ENCODE measurements around the gene CTCFL.

Gene CTCFL

DNA sequence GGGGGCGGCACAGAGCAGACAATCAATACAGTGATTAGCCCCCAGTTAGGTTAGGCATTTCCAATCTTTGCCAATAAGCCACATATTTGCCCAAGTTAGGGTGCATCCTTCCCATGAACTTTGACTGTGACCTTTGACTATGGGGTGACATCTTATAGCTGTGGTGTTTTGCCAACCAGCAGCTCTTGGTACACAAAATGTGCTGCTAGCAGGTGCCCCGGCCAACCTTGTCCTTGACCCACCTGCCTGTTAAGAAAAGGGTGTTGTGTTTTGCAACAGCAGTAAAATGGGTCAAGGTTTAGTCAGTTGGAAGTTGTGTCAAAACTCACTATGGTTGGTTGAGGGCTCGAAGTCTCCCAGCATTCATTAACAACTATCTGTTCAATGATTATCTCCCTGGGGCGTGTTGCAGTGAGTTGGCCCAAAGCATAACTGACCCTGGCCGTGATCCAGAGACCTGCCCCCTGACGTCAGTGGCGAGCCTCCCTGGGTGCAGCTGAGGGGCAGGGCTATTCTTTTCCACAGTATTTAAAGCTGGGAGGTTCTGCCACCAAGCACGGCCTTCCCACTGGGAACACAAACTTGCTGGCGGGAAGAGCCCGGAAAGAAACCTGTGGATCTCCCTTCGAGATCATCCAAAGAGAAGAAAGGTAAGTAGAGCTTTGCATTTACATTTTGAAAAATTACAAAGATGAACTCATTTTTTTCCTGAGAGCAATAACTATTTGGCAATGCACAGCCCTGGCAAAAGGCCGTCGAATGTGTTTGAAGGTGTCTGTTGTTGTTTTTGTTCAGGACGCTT, 35.8 kb upstream of the CTCFL start, which contains the start of gene PCK1:
Gene PCK1 (plus strand): TSS at position 557 of the 802 bp plus-strand sequence. CDS start 302 bp downstream, outside the sequence.
- no peak for DNase-seq

DNA sequence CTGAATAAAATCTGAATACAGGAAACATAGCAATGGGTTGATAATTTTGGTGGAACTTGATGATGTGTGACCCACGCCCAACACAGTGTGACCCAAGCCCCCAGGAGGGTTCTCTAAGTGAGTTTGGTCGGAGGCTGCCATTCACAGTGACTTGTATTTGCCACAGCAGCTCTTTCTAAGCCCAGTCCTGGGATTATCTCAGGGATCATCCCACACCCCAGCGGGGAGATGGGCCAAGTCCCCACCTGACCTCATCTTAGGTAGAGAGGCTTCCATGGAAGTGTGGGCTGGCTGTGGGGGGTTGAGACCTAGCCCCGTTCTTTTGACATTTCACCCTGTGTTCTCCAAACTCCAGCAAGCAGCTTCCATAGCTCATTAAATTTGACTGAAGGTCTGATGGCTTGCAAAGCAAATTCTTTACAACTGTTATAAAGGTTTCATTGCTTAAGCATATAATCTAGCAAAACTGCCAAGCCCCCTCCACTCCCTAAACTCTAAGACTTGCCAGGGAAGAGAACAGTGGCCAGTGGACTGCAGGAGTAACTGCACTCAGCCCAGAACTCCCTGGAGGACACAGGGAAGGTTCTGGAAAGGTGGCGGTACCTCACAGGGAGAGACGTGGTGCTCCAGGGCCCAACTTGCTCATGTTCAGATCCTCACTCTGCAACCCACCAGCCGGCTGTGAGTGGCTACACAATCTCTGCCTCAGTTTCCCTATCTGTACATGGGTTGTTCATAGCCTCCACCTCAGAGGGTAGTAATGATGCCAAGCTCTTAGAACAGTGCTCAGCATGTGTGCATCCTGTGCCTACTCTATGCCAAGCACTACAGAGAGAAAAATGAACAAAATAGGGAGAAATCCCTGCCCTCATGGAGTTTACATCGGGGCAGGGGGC, 35.0 kb upstream of the CTCFL start:
- DNase-seq = no peak

DNA sequence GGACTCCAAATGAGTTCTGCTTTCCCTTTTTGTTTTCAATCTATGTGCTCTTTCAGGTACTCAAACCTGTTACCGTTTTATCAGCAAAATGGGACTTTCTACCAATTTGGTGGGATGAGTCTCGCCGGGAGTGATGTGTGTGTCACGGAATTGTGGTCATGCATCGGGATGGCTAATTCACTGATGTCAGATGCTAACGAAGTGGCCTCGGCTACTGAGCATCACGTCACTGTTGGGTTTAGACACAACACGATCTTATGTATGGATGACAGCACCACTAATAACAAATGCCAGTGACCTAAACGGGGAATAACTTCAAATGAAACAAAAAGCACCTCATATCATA, 34.3 kb upstream of the CTCFL start:
- DNase-seq = no peak

DNA sequence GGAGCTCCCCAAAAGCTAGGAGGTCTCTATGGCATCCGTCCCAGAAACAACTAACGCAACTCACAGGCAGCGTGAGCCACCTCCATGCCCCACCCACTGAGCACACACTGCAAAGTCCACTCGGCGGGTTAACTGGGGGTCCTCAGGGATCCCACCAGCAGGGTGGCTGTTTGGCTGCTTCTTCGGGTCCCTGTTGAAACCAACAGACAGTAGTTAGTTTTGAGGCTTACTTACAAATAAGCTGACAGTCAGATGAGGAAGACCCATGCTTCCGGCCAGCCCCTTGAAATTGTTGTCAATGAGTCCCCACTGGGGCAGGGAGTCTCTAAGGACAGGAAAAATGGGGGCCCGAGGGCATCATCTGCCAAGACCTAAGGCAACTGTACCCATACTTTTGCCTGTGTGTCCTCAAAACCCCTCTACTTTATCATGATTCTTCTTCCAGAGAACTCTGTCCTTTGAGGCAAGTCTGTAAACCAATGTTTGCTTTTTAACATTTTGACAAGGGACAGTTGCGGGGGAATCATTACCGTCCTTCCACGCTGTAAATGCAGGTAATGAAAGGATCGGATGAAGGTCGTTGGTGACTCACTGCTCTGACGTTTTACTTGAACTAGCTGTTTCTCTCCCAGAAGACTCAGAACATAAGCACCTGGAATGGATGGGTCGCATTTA, 33.8 kb upstream of the CTCFL start:
- no peak for DNase-seq

DNA sequence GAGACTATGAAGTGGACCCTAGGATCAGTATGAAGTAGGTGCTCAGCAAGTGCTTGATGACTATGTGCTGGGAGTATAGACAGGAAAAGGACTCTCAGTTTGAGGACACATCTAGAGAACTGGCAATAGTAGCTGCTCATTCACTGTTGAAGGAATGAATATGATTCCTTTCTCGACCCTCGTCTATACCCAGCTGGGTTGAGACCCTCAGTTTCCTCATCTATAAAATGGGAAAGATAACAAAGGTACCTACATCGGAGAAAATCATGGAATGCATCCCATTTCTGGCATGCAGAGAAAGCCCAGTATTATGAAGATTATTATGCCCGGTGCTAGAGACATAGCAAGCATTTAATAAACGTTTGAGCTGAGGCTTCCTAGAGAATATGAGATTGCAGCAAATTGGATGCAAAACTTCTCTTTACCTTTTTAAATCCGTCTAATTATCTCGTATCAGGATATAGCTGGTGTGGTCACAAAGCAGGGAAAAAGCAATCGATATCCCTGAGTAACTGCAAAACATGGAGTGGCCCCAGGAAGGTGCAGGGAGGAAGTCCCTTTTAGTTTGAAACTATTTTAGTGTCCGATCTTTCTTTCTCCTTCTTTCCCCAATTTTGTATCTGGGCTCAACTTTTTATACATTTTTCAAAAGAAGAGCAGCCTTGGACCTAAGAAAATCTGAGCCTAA, 33.1 kb upstream of the CTCFL start:
- no peak for DNase-seq

DNA sequence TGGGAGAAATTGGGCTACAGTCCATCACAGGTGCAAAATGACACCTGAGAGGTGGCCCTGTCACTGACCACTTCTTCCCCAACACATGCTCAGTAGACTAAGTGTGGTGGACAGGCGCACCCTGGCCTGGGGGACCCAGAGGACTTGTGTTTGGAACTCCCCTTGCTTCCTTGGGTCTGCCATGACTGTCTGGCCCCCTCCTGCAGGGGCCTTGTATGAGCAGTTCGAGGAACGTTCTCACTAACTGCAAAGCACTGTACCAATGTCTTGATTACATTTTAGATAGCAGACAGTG, 32.0 kb upstream of the CTCFL start:
- DNase-seq = no peak

DNA sequence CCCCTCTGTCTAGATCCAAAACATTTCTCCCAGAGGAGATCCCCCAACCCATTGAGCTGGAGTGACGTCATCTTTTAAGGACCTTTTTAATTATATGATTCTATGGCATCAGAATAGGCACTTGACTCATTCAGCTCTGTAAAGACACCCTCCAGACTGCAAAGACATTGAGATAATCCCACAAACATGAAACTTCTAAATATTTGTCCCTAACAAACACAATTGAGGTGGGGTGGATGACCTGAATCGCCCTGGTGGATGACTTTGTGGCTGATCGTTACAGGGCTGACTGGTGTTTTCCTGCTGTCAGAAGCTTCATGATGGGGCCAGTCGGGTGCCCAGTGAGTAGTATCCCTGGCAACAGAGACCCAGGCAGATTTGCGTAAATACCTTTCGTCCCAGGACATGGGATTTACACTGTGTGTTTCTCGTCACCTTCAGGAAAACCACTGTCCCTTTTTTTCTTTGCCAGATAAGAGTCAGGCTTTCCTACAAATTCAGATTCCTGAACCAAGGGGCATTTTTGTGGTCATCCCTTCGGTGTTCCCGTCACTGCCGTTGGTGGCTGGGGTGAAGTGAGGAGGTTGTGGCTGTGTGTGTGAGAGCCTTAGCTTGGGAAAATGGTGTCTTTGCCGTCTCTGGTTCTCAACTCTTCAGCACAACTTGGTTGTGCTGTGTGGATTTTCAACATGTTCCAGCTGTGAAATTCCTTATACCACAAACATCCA, 30.7 kb upstream of the CTCFL start:
- DNase-seq = no peak

DNA sequence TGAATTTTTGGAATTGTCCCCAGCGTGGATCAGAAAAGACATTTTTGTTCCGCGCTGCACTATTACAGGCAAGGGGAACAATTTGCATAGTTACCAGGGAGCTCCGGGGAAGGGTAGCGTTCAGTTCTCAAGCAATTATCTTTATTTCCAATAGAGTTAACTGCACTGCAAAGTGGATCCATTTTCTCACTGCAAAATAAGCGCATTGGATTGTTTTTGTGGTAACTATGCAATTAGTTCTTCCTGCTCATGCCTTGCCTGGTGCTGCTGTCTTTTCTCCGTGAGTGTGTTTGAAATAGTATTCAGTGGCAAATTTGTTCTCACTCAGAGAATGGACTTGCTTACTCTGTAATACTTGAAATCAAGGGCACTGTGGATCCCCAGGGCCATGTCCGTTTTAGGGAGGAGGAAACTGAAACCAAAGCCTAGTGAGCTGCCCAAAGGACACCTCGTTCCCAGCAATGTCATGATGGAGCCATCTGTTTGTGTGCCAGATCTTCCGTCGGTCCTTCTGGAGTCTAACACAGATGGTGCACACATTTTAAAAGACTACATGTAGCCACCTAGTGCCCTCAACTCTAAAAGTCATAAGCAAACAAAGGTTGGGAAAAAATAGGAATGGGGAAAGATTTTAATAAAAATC, 28.6 kb upstream of the CTCFL start:
- no peak for DNase-seq

DNA sequence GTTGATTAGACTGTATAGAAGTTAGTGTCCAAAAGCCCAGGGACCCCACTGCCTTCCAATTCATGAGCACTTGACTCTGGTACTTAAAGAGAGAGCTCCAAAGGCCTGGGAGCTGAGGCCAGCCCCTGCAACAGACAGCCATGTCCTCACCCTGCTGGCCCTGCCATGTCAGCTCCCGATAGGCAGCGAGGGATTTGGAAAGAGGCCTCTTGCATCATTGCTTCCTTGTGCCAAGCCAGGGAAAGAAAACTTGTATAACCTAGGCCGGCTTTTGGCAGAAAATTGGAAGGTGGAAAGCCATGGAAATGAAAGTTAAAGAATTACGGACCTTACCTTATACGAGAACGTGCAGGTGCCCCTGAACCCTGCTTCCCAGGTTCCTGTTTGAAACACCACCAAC, 27.5 kb upstream of the CTCFL start:
- no peak for DNase-seq

DNA sequence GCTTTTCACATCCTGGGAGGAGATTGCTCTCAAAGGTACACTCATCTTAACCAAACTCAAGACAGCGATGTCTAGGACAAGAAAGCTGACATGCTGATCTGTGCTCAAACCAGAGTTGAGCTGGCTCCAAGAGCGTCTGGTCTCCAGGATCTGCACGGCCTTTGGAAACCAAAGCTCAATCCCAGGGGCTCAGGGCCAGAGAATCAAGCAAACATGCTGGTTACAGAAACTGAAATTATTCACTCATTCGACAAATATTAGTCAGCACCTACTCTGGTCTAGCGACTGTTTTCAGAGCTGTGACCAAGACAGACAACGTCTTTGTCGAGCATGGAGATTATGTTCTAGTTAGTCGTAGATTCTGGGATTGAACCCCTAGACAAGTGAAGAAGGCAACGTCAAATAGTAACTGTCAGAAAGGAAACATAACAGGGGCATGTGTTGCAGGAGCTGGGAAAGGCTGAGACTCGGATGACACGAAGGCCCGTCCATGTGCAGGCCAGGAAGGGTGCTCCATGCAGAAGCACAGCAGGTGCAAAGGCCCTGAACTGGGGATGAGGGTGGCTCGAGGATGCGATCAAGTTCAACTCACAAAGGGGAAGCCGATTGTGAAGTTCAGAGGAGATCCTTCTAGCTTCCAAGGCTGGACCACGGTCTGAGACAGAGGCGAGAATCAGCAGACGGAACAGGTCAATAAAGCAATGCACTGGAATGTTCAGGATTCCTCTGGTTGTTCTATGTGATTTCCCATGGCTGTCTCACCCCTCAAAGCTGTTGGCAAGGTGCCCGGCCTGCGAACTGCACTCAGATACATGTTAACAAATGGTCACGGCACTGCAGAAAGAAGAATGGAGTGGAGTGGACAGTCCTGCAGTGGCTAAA, 23.5 kb upstream of the CTCFL start:
- no peak for DNase-seq

DNA sequence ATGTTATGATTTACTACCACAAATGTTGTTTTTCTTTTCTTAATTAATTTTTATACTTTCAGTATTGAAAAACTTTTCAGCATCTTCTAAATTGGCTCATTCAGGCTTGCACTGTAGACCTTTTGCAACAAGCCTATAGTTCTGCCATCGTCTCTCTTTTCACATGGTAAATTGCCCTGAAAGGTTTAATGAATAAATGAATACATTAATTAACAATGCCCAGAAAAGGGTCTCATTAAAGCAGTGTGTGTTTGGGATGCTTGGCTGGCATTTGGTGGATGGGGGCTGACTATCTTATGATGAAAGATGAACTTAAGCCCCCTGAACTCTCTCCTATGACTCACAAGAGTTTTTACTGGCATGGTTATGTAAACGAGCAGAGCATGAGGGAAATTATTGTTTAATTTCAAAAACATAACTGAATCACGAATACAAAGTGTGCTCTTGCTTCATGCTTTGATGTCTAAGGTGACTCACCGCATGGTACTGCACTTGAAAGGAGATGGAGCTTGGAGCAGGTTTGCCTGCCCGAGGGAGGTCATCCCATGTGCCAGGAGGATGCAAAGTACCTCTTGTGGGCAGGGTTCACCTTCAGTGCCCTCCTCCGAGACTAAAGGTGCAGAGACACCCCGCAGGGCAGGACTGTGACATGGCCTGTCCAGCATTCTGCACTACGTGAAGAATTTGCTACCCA, 22.2 kb upstream of the CTCFL start:
- no peak for DNase-seq

DNA sequence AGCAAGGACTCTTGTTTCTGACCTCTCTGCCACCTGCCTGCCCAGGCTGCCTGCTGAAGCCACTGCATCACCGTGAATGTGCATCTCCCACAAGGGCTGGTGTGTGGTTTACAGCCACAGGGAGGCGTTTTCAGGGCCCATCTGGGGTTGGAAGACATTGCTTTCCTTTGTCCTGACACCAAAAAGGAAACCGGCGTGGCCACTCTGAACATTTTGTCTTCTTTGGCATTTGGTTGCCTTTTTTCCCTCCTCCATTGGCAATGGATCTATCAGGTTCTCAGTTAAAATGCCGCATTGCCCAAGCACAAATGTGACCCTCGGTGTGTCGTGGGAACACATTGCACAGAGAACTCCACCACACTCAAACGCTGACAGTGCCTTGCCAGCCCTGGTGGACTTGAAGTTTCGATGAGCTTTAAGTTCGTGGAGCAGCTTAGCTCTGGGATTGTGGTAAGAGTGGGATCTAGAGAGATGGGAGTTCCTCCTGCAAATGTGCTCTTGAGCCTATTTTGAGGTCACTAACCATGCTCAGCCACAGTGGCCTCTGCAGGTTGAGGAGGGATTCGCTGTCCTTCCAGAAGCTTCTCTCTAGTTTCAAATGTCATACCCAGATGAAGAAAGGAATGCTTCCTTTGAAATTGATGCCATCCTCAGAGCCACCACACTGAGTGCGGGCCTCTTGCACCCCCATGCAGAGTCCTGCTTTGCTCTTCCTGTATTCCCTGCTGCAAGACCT, 21.2 kb upstream of the CTCFL start:
- DNase-seq = no peak

DNA sequence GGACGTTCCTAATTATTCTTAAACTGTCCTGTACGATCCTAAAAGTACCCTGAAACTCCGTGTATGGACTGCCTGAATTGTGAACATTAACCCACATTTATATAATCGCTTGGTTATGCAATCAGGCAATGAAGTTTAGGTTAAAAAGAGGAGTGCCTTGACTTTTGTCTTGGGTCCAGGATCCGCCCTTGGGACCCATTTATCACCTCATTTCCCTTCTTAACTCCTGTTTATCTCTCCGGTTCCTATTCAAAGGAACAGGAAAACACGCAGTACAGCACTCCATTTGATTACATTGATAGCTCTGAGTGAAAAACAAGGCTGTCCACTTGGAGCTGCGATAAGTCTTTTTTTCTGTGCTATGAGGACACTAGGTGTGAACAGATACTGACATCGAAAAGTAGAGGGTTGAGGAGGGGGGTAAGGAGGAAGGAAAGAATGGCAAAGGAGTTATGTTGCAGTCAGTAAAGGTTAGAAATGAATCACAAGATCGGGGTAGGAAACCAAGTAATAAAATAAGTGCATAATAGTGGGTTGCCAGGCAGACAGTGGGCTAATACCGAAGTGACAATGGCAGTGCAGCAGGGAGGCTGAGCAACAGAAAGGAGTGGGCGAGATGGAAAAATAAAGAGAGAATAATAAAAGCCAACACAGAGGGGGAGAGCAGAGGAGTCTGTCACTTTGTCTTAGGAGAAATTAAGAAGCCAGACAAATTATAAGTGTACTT, 20.1 kb upstream of the CTCFL start:
- DNase-seq = no peak

DNA sequence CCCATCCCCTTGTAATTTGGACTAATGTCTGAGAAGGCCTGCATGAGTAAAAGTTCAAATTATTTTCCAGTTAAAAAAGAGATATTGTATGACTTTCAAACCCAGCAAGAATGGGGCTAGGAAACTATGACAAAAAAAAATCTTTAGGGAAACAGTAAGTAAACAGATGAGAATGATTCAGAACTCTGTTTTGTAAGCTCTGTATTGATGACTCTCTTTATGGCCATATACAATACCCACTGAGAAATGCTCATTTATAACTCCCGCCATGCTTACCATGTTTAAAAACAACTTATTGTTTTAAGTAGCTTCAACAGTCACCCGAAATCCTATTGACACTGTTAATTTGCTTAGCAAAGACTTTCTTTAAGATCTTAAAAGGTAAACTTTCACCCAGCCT, 18.8 kb upstream of the CTCFL start:
- DNase-seq = no peak

DNA sequence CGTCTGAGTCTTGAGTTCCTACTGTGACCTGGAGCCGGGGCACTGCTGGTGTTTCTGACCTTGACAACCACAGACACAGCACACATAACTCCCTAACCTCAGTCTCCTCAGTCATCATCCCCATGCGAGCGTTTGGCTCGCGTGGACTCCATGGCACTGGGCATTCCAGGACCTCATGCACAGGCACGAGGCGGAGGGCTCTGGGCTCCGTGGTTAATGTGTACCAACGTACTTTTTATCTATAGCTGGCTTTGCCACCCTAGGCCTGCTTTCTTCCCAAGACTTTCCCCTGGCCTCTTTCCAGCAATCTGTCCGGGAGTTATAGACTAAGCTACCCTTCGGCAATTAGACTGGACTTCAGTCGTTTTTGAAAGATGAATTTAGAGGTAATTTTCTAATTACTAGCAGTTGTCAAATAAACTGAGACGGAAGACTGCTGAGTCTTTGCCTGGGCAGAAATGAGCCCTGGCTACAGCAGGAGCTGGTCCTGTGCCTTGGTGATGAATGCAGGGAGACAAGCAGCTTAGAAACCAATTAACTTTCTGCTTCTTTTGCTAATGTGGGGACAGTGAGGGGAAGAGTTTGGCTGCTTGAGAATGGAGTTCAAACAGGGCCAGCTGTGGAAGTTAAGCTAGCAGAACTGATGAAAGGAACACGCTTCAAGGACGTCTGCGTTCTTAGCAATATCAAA, 16.1 kb upstream of the CTCFL start:
- DNase-seq = no peak

DNA sequence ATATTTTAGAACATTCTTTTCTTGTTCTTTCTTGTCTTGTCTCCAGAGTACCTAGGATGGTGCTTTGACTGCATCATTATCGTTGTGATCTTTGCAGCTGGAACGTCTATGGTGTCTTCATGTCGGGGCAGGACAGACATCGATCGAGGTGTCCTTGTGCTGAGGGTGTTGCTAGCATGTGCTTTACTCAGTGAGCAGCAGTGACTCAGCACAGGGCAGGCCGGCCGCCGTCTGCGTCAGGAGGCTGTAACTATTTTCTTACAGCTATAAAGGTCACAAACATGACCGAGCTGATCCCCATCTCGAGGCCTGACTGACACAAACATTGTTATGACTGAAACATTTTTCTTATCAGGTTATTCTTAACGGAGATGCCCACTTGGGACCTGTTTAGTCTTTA, 14.9 kb upstream of the CTCFL start:
- DNase-seq = no peak

DNA sequence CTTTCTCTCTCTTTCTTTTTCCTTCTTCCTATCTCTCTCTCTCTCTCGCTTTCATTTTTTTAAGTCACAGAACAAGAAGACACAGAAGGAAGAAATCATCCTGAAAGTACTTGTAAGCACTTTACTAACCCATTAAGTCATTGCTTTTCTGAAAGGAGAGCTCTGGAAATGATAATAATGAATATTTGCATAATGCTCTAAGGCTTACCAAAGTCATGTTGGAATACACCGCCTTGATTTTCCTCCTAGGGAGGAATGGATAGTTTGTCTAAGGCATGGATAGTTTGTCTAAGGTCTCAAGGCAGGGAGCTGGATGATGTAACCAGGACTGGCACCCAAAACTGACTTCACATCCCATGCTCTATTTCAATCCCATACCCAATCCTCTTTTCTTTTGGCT, 12.9 kb upstream of the CTCFL start:
- DNase-seq = no peak
